ENCODE results near the gene PCCA. TPM values are rescaled to one million over a fixed set of nuclear protein-coding genes. Genes with fewer than 3 reads are reported as not detected.

Gene PCCA
- total RNA-seq, 2 donors from 2014 or later, result 19.6 to 38.6 TPM

- H3K27ac ChIP-seq, result no peak overlapping the region
- no peaks in the 10 kb centered on the region for H3K4me1 ChIP-seq
- TF ChIP-seq, protein P1, sequence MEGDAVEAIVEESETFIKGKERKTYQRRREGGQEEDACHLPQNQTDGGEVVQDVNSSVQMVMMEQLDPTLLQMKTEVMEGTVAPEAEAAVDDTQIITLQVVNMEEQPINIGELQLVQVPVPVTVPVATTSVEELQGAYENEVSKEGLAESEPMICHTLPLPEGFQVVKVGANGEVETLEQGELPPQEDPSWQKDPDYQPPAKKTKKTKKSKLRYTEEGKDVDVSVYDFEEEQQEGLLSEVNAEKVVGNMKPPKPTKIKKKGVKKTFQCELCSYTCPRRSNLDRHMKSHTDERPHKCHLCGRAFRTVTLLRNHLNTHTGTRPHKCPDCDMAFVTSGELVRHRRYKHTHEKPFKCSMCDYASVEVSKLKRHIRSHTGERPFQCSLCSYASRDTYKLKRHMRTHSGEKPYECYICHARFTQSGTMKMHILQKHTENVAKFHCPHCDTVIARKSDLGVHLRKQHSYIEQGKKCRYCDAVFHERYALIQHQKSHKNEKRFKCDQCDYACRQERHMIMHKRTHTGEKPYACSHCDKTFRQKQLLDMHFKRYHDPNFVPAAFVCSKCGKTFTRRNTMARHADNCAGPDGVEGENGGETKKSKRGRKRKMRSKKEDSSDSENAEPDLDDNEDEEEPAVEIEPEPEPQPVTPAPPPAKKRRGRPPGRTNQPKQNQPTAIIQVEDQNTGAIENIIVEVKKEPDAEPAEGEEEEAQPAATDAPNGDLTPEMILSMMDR (IDR thresholded peaks at IDR 0.05), result no peak
- DNase-seq (ENCODE audit: low spot score), result peak; percentile 54
- no peaks in the 10 kb centered on the region for H3K27me3 ChIP-seq
- H3K9me3 ChIP-seq, result no peaks in the 10 kb centered on the region
- H3K4me3 ChIP-seq, result no peak overlapping the region
- peaks cover 5% of the 10 kb centered on the region for H3K36me3 ChIP-seq
Measured at GRCh38 chr13:100530671-100531213, 441.8 kb downstream of the PCCA start.

GRCh38 chr13:100532090-100532766 is 443.3 kb downstream of the PCCA start:
- Histone ChIP-seq H3K9me3 (no peaks in the 10 kb centered on the region), H3K4me1 (no peaks in the 10 kb centered on the region), H3K36me3 (peaks cover 5% of the 10 kb centered on the region), H3K27me3 (no peaks in the 10 kb centered on the region), H3K4me3 (no peak overlapping the region), H3K27ac (no peak overlapping the region)
- TF ChIP-seq, protein P1 (IDR thresholded peaks at IDR 0.05), result no peak
- DNase-seq (ENCODE audit: low spot score), result peak; percentile 54

DNA sequence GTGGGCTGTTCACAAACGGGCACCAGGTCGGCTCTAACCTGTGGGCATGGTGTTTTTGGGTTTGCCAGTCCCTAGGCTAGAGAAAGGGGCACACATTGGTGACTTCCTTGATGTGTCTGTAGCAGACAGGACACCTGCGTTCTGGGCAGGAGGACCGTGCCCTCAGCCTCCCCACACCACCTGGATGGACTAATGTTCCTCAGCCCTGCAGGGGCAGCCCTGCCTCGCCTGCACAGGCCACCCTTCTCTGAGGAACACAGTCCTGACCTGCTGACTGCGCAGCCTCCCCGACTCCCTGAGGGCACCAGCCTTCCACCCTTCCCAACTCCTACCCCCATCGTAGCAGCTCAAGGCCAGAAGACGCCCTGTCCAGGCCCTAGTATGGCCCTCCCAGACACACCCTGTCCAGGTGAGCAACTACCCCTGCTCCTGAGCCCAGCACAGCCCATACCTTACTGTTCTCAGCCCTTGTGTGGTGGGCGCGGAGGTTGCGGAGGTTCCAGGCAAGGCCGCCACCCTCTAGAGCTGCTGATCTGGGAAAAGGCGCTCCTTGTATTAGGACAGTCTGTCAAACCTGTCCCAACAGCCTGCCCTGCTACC is 444.0 kb downstream of the PCCA start:
- Histone ChIP-seq H3K36me3 (peaks cover 5% of the 10 kb centered on the region), H3K27me3 (no peaks in the 10 kb centered on the region), H3K9me3 (no peaks in the 10 kb centered on the region), H3K4me3 (no peak overlapping the region), H3K4me1 (no peaks in the 10 kb centered on the region), H3K27ac (no peak overlapping the region)
- TF ChIP-seq, protein P1 (IDR thresholded peaks at IDR 0.05), result no peak
- DNase-seq (ENCODE audit: low spot score), result peak; percentile 26

GRCh38 chr13:100533588-100534041 is 444.7 kb downstream of the PCCA start:
- Histone ChIP-seq H3K4me1 (no peaks in the 10 kb centered on the region), H3K27me3 (no peaks in the 10 kb centered on the region), H3K4me3 (no peak overlapping the region), H3K9me3 (peaks cover 0 to 5% of the 10 kb centered on the region in 2 donors), H3K27ac (no peak overlapping the region), H3K36me3 (peaks cover 5% of the 10 kb centered on the region)
- no peak for DNase-seq (ENCODE audit: low spot score)
- TF ChIP-seq, protein P1 (IDR thresholded peaks at IDR 0.05), result no peak

- Histone ChIP-seq H3K36me3 (peaks cover 5% of the 10 kb centered on the region), H3K27me3 (no peaks in the 10 kb centered on the region), H3K27ac (no peak overlapping the region), H3K9me3 (peaks cover 0 to 12% of the 10 kb centered on the region in 2 donors), H3K4me3 (no peak overlapping the region), H3K4me1 (no peaks in the 10 kb centered on the region)
- TF ChIP-seq, protein P1 (IDR thresholded peaks at IDR 0.05), result no peak
- no peak for DNase-seq (ENCODE audit: low spot score)
Measured at GRCh38 chr13:100534147-100534843, 445.4 kb downstream of the PCCA start.
